ENCODE measurements around the gene CORO6. TPM values are rescaled to one million over a fixed set of nuclear protein-coding genes. Genes with fewer than 3 reads are reported as not detected.

The CORO6 gene
- total and polyA plus RNA-seq, 10 of the 15 experiments (the other 5 are each of a cell fraction or from before 2014, with no cell fraction given), result 0.26 to 5.0 (median 1.7) TPM; not detected in 1

GRCh38 chr17:29579866-29580771, 42.6 kb downstream of the CORO6 start:
- BruUV-seq (replicated peaks), result no TSS peak
- peak; percentile 100 for ATAC-seq
- H3K9me3 ChIP-seq (replicated peaks; ENCODE audit: control insufficient read depth, insufficient read depth, low read length), result no peaks in the 10 kb centered on the region
- RAD21 ChIA-PET (ENCODE audit: unreplicated experiment), result interaction anchor here (0.6 to 4.1 kb wide), 14 partner anchors 10 to 513 kb away, joined by 3 to 25 read pairs (median 4); partner anchors contain the start of genes ANKRD13B and TP53I13
- no peak for DNase-seq (ENCODE audit: low read depth, low spot score)
- SMC1A ChIA-PET (ENCODE audit: uncharacterized antibody, unreplicated experiment), result interaction anchor here (0.6 to 2.6 kb wide), 15 partner anchors 11 to 449 kb away, joined by 3 to 14 read pairs (median 3); partner anchors contain the start of gene ANKRD13B
- no peak overlapping the region; the same call in 1 of the 2 replicates for H3K27ac ChIP-seq (ENCODE audit: control insufficient read depth, insufficient read depth)
- FAIRE-seq, result peak; percentile 98
- no peak overlapping the region for H3K4me2 ChIP-seq (ENCODE audit: control insufficient read depth, insufficient read depth)
- H3K79me2 ChIP-seq (ENCODE audit: control insufficient read depth, insufficient read depth, low read length), result peaks cover 4% of the 10 kb centered on the region; the same call in 1 of the 2 replicates
- in situ Hi-C loops (cut with MboI), result no loop called here
- intact Hi-C loops (cut with micrococcal nuclease; ENCODE audit: unreplicated experiment), result loop anchor here (1.0 to 5.0 kb wide), 5 partner anchors 11 to 442 kb away; no protein-coding TSS in a partner anchor
- no peaks in the 10 kb centered on the region for H3K27me3 ChIP-seq (replicated peaks in 1 of 2; ENCODE audit: control insufficient read depth in 2 of 2, insufficient read depth in 2 of 2, low read length in 1 of 2)
- POLR2A ChIA-PET, result interaction anchor here (0.7 to 1.8 kb wide), 5 partner anchors 12 to 125 kb away, joined by 3 to 9 read pairs (median 3); partner anchors contain the start of gene ANKRD13B
- WGBS (ENCODE audit: insufficient coverage, insufficient replicate concordance, low lambda C conversion rate, missing lambda C conversion rate), result 53% methylated on average over 13 of the region's 15 CpGs
- H4K20me1 ChIP-seq (ENCODE audit: control insufficient read depth, insufficient read depth), result no peaks in the 10 kb centered on the region
- peaks cover 11% of the 10 kb centered on the region for H3K4me1 ChIP-seq (ENCODE audit: control insufficient read depth, insufficient read depth, low read length)
- CTCF ChIA-PET, result interaction anchor here (0.7 to 6.1 kb wide), 22 partner anchors 8 to 513 kb away, joined by 3 to 72 read pairs (median 4); partner anchors contain the start of gene ANKRD13B
- H3K4me3 ChIP-seq, result no peak overlapping the region
- H2AFZ ChIP-seq (ENCODE audit: control insufficient read depth, low read depth, low read length), result no peak overlapping the region; the same call in 1 of the 2 replicates
- H3K9ac ChIP-seq (ENCODE audit: control insufficient read depth, insufficient read depth, low read length), result no peak overlapping the region
- H3K36me3 ChIP-seq (ENCODE audit: control insufficient read depth in 2 of 2, insufficient read depth in 2 of 2, low read length in 1 of 2), result peaks cover 8 to 21% of the 10 kb centered on the region in 2 experiments; a peak in 3 of 4 replicates
- TF ChIP-seq IRF4 (IDR thresholded peaks at IDR 0.05; ENCODE audit: low read depth, low read length) (peak; percentile 75), EZH2 (IDR thresholded peaks at IDR 0.05; ENCODE audit: borderline replicate concordance, control insufficient read depth, low read depth, low read length) (no peak), GATAD2B (conservative IDR thresholded peaks at IDR 0.05; ENCODE audit: low read depth) (no peak; the same call in 1 of the 2 replicates), CTCF (IDR thresholded peaks at IDR 0.05 in 2 of 3, conservative IDR thresholded peaks at IDR 0.05 in 1 of 3; ENCODE audit: control insufficient read depth in 2 of 3, extremely low read depth in 1 of 3, insufficient read depth in 1 of 3, low read depth in 3 of 3, low read length in 3 of 3) (peak; percentile 82 to 93 (median 89)), NR2C2 (IDR thresholded peaks at IDR 0.05; ENCODE audit: borderline replicate concordance, control insufficient read depth, insufficient read length, low read depth) (no peak), NBN (IDR thresholded peaks at IDR 0.05) (peak; percentile 80; the same call in 1 of the 2 replicates), HDGF (IDR thresholded peaks at IDR 0.05) (peak; percentile 91), BRCA1 (IDR thresholded peaks at IDR 0.05; ENCODE audit: low read depth, low read length) (no peak), POU2F2 (IDR thresholded peaks at IDR 0.05; ENCODE audit: borderline replicate concordance, low read depth, low read length) (no peak), EP300 (IDR thresholded peaks at IDR 0.05; ENCODE audit: borderline replicate concordance in 1 of 2, control insufficient read depth in 1 of 2, low read depth in 2 of 2, low read length in 2 of 2) (no peak), SUZ12 (IDR thresholded peaks at IDR 0.05; ENCODE audit: unreplicated experiment) (no peak), PKNOX1 (IDR thresholded peaks at IDR 0.05) (peak; percentile 96), CREM (IDR thresholded peaks at IDR 0.05; ENCODE audit: low read depth) (peak; percentile 15; the same call in 1 of the 2 replicates), ASH2L (IDR thresholded peaks at IDR 0.05; ENCODE audit: borderline replicate concordance, low read depth) (no peak), RAD51 (IDR thresholded peaks at IDR 0.05) (peak; percentile 79), SREBF1 (IDR thresholded peaks at IDR 0.05; ENCODE audit: low read length) (no peak)
